EL (cell line): ENCODE measurements around the gene KRT15.

Experiments
- DNase-seq: peaks from one replicate; pipeline ENCODE4 v3.0.0-alpha.2; 2016

The KRT15 gene

DNA sequence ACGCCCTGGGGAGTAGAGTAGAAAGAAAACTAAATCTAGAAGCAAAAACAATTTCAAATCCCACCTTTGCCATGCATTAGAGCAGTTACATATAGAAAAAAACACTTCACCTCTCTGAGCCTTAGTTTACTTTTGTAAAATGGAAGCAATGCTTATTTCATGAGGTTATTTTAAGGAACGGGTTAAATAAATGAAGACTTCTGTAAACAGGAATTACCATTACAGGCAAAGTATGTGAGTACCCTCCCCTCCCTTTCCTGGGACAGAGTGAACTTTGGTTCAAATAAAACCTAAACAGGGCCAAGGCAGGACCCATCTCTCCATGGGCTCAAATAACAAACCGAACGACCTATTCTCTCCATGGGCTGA, 4.5 kb upstream of the KRT15 start:
- no peak for DNase-seq

DNA sequence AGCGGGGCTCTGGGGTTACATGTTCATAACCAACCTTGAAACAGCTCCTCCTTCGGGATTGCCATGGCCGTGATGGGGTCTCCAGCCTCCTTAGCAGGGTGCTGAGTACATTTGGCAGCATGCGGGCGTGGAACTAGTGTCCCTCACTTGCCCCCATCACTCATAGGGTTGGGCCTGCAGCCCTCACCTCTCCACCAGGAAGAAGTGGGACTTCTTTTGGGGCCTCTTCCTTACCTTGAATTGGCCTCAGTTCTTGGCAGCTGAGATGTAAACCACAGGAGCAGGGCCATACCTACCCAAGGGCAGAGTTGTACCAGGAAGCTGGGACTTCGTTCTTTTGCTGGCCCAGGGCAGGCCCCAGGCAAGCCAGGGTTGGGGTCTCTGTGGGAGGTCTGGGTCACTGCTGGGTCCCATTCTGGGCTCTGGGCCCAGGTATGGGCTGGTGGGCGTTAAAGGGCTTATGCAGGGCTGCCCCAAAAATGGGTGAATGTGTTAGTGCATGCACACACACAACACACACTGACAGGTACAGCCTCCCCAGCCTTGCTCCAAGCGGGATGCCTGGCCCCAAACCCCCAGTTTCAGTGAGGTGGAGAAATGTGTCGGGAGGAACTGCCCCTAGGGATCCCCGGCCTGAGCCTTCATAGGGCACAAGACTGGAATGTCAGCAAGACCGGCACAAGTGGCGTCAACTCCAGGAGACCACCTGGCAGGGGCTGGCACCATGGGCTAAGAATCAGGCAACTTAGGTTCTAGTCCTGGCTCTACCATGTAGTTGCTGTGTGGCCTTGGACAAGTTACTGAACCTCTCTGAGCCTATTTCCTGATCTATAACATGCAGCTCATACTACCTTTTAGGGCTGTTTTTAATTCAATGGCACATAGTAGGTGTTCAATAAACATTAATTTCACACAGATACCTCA, 3.9 kb upstream of the KRT15 start:
- DNase-seq = no peak

DNA sequence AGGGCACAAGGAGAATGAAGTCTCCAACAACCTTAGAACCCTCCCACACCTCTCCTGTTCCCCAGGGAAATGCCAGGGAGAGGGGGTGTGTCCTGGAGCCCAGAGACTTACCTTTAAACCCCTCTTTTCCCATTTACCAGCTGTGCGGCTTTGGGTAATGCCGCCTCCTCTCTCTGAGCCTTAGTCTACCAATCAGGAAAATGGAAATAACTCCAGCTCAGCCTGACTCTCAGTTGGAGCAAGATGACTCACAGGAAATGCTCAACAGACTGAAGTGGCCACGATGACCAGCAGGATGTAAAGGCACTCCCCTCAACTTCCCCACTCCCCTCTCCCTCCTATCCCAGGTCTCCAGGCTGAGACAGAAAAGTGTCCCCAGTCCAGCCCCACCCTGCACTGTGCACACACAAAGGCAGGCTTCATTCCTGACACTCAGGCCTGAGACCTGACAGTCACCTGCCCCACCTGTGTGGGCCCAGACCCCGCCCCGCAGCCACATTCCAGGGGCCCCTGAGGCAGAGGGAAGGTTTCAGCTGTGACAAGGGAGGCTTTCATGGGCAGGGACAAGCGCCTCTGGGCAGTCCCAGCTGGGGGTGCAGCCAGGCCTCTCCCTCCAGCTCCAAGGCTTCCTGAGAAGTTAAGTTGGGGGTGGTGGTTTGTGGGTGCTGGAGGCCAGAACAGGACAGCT, 3.0 kb upstream of the KRT15 start:
- DNase-seq = peak; percentile 89

DNA sequence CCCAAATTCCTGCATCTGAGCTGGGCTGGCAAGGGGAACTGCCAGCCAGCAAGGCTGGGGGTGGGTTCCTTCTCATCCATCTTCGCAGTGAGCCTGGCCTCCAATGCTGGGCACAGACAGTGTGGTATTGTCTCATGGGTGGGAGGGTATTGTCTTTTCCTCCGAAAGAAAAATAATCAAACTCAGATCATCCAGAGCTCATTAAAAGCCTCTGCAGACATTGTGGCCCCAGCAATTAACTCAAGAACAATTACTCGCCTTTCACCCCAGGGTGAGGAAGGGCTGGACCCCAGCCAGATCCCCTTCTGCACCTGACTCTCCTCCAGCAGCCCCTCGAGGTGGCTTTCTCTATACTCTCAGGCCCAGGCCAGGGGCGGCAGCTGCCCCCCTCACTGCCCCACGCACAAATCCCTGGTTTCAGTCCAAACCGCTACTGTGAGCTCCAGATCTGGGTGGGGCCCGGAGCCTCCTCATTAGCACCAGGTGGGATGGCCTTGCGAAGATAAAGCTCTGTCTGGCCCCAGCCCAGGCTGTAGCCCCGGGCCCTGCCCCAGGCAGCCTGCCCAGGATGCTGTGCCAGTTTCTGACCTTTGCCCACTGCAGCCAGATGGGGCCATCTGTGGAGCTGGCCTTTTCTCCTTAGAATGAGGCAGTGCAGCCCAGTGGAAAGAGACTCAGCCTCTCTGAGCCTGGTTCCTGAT, 2.3 kb upstream of the KRT15 start:
- peak; percentile 25 for DNase-seq

DNA sequence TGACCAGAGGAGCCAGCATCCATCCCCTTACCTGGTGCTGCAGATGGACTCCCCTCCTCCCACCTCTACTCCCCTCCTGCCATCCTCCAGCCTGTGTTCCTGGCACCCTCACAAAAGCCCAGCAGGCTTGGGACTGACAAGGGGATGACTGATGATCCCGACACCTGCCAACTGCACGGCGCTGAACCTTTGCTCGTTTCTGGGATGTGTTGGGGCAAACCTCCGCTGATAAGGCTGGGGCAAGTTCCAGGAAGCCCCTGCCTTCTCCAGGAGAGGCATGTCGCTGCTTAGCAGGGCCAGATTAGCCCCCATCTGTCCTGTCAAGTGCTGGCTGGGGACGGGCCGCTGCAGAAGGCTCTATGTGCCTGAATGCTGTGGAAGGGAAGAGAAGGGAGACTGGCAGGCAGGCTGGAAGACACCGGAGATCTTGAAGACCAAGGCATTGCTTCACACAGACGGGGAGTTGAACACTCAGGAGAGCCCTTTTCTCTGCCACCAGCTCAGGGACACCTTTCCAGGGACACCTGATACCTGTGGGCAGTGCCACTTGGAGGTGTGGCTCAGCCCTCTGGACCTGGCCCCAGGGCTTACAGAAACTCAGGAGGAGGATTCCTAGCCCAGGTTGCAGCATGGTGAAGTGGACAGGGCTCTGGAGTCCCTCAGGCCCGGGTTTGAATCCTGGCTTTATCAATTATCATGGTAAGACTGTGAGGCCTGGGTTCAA, 973 bp upstream of the KRT15 start:
- DNase-seq = no peak

DNA sequence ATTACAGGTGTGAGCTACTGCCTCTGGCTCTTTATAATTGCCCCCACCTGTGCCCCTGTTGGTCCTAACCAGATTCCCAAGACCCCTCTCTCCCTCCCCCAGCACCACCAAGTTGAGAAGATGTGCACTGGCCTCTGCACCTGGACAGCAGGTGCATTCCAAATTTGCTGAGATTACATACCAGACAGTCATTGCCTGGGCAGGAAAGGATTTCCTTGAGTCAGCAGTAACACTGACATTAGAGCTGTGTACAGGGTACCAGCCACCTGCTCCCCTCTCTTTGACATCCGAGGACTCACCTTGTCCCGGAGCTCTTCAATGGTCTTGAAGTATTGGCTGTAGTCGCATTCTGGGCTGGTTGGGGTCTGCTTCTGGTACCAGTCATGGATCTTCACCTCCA, 659 bp downstream of the KRT15 start:
- no peak for DNase-seq

DNA sequence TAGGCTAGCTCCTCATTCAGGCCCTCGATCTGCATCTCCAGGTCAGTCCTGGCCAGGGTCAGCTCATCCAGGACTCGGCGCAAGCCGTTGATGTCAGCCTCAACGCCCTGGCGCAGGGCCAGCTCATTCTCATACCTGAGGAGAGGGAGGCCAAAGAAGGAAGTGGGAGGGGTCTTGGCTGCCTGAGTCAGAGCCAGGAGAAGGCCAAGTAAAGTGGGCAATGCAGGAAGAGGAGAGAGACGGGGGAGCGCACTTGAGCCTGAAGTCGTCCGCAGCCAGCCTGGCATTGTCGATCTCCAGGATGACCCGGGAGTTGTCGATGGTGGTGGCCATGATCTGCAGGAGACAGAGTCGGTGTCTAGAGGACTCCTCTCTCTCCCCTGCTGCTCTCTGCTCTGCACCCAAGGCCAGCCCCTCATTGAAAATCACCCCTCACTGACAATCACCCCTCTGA, 1.8 kb downstream of the KRT15 start:
- no peak for DNase-seq

DNA sequence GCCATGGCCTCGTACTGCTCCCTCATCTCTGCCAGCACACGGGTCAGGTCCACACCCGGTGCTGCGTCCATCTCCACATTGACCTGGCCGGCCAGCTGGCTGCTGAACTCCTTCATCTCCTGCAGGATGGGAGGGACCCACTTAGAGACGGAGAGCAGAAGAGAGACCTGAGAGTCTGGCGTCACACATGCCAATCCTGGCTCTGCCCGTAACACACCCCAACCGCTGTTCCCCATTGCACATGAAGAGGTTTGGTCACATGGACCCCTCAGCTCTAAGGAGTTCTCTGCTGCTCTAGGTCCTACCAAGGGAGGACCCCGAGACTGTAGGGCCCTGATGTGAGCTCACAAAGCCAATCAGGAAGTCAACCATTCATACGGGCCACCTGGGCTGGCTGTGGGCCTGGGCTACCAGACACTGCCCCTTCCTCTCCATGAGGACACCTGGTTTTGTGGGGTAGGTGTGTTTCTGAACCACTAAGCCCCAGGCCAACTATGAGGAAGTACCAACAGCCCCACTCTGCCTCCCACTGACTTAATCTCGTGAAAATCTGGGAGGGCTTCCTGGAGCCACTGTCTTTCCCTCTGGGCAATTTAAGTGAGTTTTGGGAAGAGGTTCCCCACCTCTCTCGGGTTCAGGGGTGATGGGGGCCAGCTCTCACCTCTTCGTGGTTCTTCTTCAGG, 2.4 kb downstream of the KRT15 start:
- DNase-seq = no peak

DNA sequence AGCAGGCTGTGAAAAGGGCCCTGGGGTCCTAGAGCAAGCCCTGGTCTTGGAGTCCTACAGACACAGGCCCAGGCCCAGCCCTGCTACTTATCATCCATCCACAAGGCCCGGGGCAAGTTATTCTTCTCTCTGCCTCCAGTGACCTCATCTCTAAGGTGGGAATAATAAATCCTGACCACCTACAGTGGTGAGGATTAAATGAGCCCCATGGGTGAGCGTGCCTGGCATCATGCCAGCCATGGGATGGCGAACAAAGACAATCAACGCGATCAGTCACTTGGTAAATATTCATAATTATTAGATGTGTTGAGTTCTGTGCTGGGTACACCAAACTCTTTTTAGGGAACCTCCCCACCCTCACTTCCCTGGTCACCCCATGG, 5.5 kb downstream of the KRT15 start:
- no peak for DNase-seq

DNA sequence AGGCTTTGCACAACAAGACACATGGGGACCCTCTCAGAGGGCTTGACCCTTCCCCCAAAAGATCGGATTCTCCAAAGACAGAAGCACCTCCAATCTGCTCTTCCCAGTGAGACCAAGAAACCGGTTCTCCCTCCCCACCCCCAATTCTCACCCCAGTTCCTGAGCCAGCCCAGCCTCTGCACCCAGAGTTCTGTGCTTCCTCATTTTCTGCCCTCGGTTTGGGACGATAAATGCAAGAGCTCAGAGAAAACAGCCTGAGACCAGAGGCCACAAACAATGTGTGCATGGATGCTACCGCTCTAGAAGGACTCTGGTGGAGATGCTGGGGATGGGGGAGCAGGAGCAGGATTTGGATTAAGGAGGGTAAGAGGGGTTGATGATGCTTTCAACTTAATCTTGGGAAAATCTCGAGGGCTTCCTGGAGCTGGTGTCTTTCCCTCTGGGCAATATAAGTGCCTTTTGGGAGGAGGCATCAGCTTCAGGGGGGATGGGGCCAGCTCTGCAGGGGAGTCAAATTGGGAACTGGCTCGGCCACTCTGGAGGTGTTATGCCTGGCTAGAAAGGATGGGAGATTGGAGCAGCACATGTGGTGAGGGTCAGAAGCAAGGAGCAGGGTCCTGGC, 6.0 kb downstream of the KRT15 start:
- DNase-seq = no peak

DNA sequence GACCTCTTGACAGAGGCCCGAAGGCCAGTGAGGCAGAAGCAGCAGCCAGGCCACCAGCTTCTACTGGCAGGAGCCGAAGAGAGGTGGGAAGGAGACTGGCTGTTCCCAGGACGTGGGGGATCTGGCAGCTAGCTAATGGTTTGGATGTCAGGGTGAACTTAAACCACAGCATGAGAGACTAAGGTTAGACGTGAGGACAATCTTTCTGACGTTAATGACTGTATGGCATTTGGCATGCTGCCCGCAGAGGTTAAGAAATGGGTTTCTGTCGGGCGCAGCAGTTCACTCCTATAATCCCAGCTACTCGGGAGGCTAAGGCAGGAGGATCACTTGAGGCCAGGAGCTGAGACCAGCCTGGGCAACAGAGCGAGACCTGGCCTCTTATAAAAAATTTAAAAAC, 7.0 kb downstream of the KRT15 start:
- no peak for DNase-seq

DNA sequence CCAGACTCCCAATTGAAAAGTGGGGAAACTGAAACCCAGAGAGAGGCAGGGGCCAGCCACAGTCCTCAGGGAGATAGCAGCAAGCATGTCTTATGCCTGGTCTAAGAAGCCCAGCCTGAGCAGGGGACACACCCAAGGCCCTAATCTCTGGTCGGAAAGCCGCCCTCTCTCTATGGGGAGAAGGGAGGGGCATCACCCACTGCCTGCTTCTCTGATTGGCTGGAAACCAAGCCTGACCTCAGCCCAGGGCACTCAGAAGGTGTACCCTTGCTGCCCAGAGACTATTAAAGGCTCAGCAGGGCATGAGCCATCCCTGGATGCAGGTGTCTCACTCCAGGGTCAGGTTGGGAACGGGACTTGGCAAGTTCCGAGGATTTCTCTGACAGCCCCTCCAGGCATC, 7.6 kb downstream of the KRT15 start:
- no peak for DNase-seq

DNA sequence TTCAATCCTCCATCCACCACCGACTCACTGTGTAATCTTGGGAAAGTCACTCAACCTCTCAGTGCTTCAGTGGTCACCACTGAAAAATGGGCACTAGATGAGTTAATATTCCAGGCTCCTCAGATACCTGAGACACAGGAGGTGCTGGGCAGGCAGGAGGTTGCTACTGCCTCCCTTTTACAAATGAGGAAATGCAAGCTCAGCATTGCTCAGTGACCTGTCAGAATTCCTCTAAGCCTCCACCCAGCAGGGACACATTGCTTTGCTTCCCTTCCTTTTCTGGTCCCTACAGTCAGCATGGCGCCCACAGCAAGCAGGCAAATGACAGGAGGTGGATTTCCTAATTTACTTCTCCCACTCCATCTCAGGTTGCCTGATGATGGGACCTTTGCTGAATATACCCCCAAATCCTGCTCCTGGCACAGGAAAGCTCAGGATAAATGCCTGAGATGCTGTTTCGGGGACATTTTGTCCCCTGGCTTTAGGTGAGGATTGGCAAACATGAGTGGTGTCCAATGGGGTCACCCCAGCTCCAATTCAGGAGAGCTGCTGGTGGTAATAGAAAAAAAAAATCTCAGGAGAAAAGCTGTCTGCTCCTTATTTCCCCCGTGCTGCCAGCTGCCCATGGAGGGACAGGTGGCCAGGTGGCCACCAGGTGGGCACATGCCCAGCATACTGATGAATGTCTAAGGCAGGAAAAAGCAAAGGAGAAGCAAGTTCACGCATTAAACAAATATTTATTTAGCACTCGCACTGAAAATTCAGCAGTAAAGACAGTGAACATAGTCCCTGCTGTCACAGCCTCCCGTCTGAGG, 8.2 kb downstream of the KRT15 start:
- no peak for DNase-seq

DNA sequence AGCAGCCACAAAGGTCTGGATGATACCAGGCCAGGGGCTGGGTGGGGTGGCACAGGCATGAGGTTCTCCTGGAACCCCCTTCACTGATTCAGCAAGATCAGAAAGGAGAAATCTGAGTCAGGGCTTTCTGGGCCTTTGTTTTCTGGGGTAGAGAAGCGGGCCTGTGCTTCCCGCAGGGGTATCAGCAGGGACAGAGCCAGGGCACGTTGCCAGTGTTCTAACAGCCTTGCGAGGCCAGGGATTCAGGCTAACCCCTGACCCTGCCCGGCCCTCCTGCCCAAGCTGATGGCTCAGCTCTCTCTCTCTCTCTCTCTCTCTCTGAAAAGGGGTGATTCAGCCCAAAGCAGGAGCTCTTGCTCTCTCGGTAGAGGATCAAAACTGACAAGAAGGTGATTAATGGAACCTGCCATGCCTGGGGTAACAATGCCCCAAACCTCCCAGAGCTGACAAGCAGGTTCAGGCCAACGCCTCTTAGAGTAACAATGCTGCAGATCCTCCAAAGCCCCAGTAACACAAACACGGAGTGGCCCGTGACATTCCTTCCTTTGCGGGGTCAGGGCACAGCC, 11.3 kb downstream of the KRT15 start:
- DNase-seq = no peak

DNA sequence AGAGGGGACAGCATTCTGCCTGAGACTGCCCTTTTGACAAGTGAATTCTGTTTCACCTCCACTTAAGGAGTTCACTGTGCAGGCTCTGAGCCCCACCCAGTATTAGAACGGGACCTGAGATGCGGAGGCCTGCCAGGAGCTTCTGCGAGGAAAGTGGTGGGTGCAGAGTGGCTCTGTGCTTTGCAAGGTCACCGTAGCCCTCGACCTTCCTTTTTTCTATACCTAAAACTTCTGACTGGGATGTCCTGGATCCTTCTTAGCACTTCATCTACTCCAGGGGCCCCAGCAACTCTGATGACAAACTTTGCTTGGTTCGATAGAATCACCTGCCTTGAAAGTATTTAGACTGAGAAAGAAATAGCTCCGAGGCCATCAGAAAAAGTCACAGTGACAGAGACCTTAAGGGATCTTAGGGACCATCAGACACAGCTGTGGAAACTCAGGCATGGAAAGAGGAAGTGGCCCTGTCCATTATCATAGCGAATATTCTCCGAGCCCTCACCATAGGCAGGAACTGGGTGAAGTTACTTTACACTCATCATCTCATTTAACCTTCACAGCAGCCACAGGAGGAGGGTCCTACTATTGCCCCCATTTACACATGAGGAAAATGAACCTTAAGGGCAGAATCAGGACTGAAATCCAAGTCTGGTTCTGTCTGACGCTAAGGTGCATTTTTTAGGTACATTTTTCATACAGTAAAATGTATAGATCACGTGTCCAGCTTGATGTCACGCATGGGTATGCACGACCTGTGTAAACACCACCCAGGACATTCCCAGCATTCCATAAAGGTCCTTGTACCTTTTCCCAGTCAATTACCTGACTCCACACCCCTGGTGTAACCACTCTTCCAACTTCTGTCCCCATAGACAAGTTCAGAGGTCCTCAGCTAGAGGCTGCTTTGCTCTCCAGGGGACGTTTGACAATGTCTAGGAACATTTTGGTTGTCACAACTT, 12.6 kb downstream of the KRT15 start:
- DNase-seq = no peak

DNA sequence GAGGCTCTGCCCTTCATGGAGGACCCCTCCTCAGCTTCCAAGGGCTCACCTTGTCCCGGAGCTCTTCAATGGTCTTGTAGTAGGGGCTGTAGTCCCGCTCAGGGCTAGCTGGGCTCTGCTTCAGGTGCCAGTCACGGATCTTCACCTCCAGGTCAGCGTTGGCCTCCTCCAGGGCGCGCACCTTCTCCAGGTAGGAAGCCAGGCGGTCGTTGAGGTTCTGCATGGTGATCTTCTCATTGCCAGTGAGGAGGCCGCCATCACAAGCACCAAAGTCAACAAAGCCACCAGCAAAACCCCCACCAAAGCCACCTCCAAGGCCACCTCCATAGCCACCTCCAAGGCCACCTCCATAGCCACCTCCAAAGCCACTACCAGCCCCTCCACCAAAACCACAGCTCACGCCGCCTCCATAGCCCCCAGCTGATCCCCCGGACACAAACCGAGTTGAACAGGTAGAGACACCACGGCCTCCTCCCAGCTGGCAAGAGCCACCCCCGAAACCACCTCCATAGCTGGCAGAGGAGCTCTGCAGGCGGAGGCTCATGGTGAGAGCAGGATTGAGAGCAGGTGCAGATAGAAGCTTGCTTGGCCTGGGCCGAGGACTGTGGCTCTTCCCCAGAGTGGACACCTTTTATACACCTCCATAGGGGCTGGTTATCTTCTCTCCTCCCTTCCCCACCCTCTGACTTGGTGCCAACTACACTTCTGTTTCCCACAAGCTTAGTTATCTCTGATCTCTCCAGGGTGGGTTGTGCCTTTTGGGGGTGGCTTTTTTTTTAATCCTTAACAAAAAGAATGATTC, 13.5 kb downstream of the KRT15 start, which contains the start of gene KRT13:
Gene KRT13, minus strand, starts transcription at position 606 of the 802 bp plus-strand sequence. Its CDS starts 62 bp downstream, at position 544.
- DNase-seq = no peak

DNA sequence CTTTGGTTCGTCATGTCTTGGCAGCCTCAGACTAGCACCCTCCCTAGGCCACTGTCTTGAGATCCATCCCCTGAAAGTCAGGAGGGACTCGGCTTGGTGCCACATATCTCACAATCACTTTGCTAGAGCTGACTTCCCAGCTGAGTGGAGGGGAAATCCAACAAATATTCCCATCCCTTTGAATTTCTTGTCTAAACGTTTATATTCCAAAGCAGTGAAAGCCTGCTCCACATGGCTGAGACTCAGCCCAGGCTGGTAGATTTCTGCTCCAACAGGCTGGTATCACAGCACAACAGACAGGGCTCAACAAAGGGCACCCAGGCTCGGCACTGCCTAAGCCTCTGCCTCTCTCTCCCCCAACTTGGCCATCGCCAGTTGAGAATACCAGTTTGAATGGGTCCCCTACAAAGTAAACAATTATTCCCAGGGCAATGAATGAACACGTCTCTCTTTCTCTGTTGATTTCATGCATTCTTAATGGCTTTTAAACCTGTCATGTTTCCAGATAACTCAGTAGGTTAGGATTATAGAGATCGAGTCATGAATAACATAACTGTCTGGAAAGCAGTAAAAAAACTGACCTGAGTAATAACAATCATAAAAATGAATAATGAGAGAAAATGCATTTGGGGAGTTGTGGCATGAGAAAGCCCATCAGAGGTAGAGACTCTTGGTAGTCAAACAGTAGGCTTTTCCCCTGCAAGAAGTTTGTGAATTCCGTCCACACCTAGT, 14.3 kb downstream of the KRT15 start:
- DNase-seq = no peak

DNA sequence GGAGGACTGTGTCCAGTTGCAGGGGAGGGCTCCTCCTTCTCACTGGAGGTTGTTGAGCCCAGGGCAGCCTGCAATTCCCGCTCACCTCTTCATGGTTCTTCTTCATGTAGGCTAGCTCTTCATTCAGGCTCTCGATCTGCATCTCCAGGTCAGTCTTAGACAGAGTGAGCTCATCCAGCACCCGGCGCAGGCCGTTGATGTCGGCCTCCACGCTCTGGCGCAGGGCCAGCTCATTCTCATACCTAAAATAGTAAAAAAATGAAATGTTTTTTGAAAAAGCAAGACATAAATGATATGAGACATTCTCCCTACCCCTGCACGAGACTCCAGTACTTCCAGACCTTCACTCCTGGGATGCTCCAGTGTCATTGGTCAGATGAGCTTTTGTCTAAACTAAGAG, 15.5 kb downstream of the KRT15 start:
- DNase-seq = no peak
